Activated T-cell treated with anti-CD3 and anti-CD28 coated beads, Interleukin-2, amount 50 U/mL, for 24 hours (primary cell): ENCODE results near the gene NAPSA.
"Not testable (repeated sequence)": the region's sequence is repeated elsewhere in the genome, so short reads cannot be mapped to it uniquely, and the experiment has no call there.

Source experiments
- DNase-seq: peaks from one replicate; pipeline ENCODE4 v3.0.0-alpha.2; 2020
- H3K27ac Mint-ChIP-seq: 2 replicates; pipeline ENCODE4 v1.8.0; 2020; ENCODE audit warnings: mild to moderate bottlenecking, mixed read lengths
- H3K27me3 Mint-ChIP-seq: 2 replicates; pipeline ENCODE4 v1.8.0; 2020; ENCODE audit warnings: mixed read lengths
- H3K36me3 Mint-ChIP-seq: 2 replicates; pipeline ENCODE4 v1.8.0; 2020; ENCODE audit warnings: low read depth, mixed read lengths
- H3K4me1 Mint-ChIP-seq: 2 replicates; pipeline ENCODE4 v1.8.0; 2020; ENCODE audit warnings: low read depth, mixed read lengths
- H3K4me3 Mint-ChIP-seq: 2 replicates; pipeline ENCODE4 v1.8.0; 2020; ENCODE audit warnings: mild to moderate bottlenecking, moderate library complexity, mixed read lengths
- H3K9me3 Mint-ChIP-seq: 2 replicates; pipeline ENCODE4 v1.8.0; 2020; ENCODE audit warnings: mixed read lengths

Gene NAPSA

GRCh38 chr19:50357178-50358100 is 8.0 kb downstream of the NAPSA start:
- Mint-ChIP-seq H3K27ac (peak overlapping the region; percentile 95), H3K27me3 (no peaks in the 10 kb centered on the region), H3K36me3 (peaks cover 42% of the 10 kb centered on the region), H3K9me3 (peaks cover 15% of the 10 kb centered on the region), H3K4me3 (peak overlapping the region; percentile 82), H3K4me1 (peaks cover 54% of the 10 kb centered on the region)
- peak; percentile 92 for DNase-seq

- H3K27me3 Mint-ChIP-seq = no peaks in the 10 kb centered on the region
- peaks cover 12% of the 10 kb centered on the region for H3K9me3 Mint-ChIP-seq
- peaks cover 36% of the 10 kb centered on the region for H3K36me3 Mint-ChIP-seq
- H3K27ac Mint-ChIP-seq = peak overlapping the region; percentile 95
- DNase-seq = no peak
- peaks cover 47% of the 10 kb centered on the region for H3K4me1 Mint-ChIP-seq
- H3K4me3 Mint-ChIP-seq = peak overlapping the region; percentile 82
Observed at GRCh38 chr19:50356691-50357177, 8.7 kb downstream of the NAPSA start.

GRCh38 chr19:50353487-50353880 is 12.0 kb downstream of the NAPSA start:
- not testable (repeated sequence) for H3K27ac Mint-ChIP-seq, H3K27me3 Mint-ChIP-seq, H3K9me3 Mint-ChIP-seq, H3K36me3 Mint-ChIP-seq, DNase-seq, H3K4me3 Mint-ChIP-seq
- H3K4me1 Mint-ChIP-seq = peaks cover 25% of the 10 kb centered on the region

- Mint-ChIP-seq H3K36me3 (no peaks in the 10 kb centered on the region), H3K27me3 (no peaks in the 10 kb centered on the region), H3K27ac (no peak overlapping the region), H3K9me3 (no peaks in the 10 kb centered on the region), H3K4me1 (peaks cover 26% of the 10 kb centered on the region), H3K4me3 (no peak overlapping the region)
- DNase-seq = no peak
Observed at GRCh38 chr19:50352242-50352641, 13.2 kb downstream of the NAPSA start.

GRCh38 chr19:50349277-50350057 is 16.0 kb downstream of the NAPSA start:
- Mint-ChIP-seq H3K36me3 (peaks cover 9% of the 10 kb centered on the region), H3K4me3 (no peak overlapping the region), H3K27me3 (no peaks in the 10 kb centered on the region), H3K4me1 (peaks cover 41% of the 10 kb centered on the region), H3K27ac (no peak overlapping the region), H3K9me3 (peaks cover 6% of the 10 kb centered on the region)
- no peak for DNase-seq

GRCh38 chr19:50347089-50347581 is 18.3 kb downstream of the NAPSA start:
- not testable (repeated sequence) for H3K27me3 Mint-ChIP-seq, H3K9me3 Mint-ChIP-seq
- Mint-ChIP-seq H3K4me1 (peaks cover 48% of the 10 kb centered on the region), H3K36me3 (peaks cover 13% of the 10 kb centered on the region), H3K27ac (peak overlapping the region; percentile 89), H3K4me3 (peak overlapping the region; percentile 52)
- peak; percentile 59 for DNase-seq

GRCh38 chr19:50344661-50345318 is 20.6 kb downstream of the NAPSA start:
- DNase-seq = no peak
- H3K4me1 Mint-ChIP-seq = peaks cover 45% of the 10 kb centered on the region
- H3K27me3 Mint-ChIP-seq = no peaks in the 10 kb centered on the region
- peak overlapping the region; percentile 60 for H3K4me3 Mint-ChIP-seq
- peaks cover 8% of the 10 kb centered on the region for H3K9me3 Mint-ChIP-seq
- H3K36me3 Mint-ChIP-seq = peaks cover 13% of the 10 kb centered on the region
- peak overlapping the region; percentile 40 for H3K27ac Mint-ChIP-seq

- peaks cover 9% of the 10 kb centered on the region for H3K36me3 Mint-ChIP-seq
- peaks cover 7% of the 10 kb centered on the region for H3K9me3 Mint-ChIP-seq
- no peak overlapping the region for H3K27ac Mint-ChIP-seq
- peaks cover 6% of the 10 kb centered on the region for H3K27me3 Mint-ChIP-seq
- DNase-seq = no peak
- peaks cover 16% of the 10 kb centered on the region for H3K4me1 Mint-ChIP-seq
- H3K4me3 Mint-ChIP-seq = no peak overlapping the region
Observed at GRCh38 chr19:50341091-50341564, 24.3 kb downstream of the NAPSA start.

- no peak overlapping the region for H3K4me3 Mint-ChIP-seq
- H3K4me1 Mint-ChIP-seq = peaks cover 19% of the 10 kb centered on the region
- H3K9me3 Mint-ChIP-seq = peaks cover 6% of the 10 kb centered on the region
- peaks cover 7% of the 10 kb centered on the region for H3K36me3 Mint-ChIP-seq
- H3K27ac Mint-ChIP-seq = no peak overlapping the region
- no peak for DNase-seq
- peaks cover 11% of the 10 kb centered on the region for H3K27me3 Mint-ChIP-seq
Observed at GRCh38 chr19:50340331-50340730, 25.1 kb downstream of the NAPSA start.

GRCh38 chr19:50337031-50337430 is 28.4 kb downstream of the NAPSA start:
- not testable (repeated sequence) for H3K27ac Mint-ChIP-seq, H3K9me3 Mint-ChIP-seq, DNase-seq, H3K4me3 Mint-ChIP-seq, H3K36me3 Mint-ChIP-seq
- Mint-ChIP-seq H3K27me3 (peaks cover 31% of the 10 kb centered on the region), H3K4me1 (peaks cover 32% of the 10 kb centered on the region)

- H3K4me3 Mint-ChIP-seq = no peak overlapping the region
- peaks cover 45% of the 10 kb centered on the region for H3K27me3 Mint-ChIP-seq
- H3K9me3 Mint-ChIP-seq = peaks cover 3% of the 10 kb centered on the region
- no peak for DNase-seq
- peaks cover 2% of the 10 kb centered on the region for H3K36me3 Mint-ChIP-seq
- no peak overlapping the region for H3K27ac Mint-ChIP-seq
- peaks cover 47% of the 10 kb centered on the region for H3K4me1 Mint-ChIP-seq
Observed at GRCh38 chr19:50334741-50335421, 30.6 kb downstream of the NAPSA start.

- Mint-ChIP-seq H3K4me1 (peaks cover 54% of the 10 kb centered on the region), H3K27ac (peak overlapping the region; percentile 90), H3K9me3 (peaks cover 8% of the 10 kb centered on the region), H3K36me3 (peaks cover 7% of the 10 kb centered on the region), H3K27me3 (peaks cover 54% of the 10 kb centered on the region), H3K4me3 (peak overlapping the region; percentile 73)
- DNase-seq = peak; percentile 90
Observed at GRCh38 chr19:50333737-50334617, 31.5 kb downstream of the NAPSA start.

GRCh38 chr19:50333235-50333736 is 32.2 kb downstream of the NAPSA start:
- peak; percentile 92 for DNase-seq
- Mint-ChIP-seq H3K4me1 (peaks cover 54% of the 10 kb centered on the region), H3K9me3 (peaks cover 8% of the 10 kb centered on the region), H3K36me3 (peaks cover 7% of the 10 kb centered on the region), H3K4me3 (peak overlapping the region; percentile 73), H3K27me3 (peaks cover 53% of the 10 kb centered on the region), H3K27ac (peak overlapping the region; percentile 90)
